OCI-LY3 (cell line): ENCODE measurements around the gene MAP2K1.

Experiments
- EZH2phosphoT487 ChIP-seq: fragments of 200-600 bp; shearing (Covaris generic); IDR thresholded peaks from 2 replicates; pipeline ENCODE4 v1.6.1; 2018; ENCODE audit warnings: antibody characterized with exemption, mixed run types, low read depth
- TF ChIP-seq, protein P1 (sequence below): fragments of 200-600, 300-600 bp; sonication (generic); IDR thresholded peaks from 2 replicates; pipeline ENCODE4 v1.5.1; 2014; ENCODE audit warnings: antibody characterized with exemption, low read length, low read depth

GRCh38 chr15:66404122-66404521 is 17.4 kb downstream of the MAP2K1 start:
- TF ChIP-seq, protein P1, sequence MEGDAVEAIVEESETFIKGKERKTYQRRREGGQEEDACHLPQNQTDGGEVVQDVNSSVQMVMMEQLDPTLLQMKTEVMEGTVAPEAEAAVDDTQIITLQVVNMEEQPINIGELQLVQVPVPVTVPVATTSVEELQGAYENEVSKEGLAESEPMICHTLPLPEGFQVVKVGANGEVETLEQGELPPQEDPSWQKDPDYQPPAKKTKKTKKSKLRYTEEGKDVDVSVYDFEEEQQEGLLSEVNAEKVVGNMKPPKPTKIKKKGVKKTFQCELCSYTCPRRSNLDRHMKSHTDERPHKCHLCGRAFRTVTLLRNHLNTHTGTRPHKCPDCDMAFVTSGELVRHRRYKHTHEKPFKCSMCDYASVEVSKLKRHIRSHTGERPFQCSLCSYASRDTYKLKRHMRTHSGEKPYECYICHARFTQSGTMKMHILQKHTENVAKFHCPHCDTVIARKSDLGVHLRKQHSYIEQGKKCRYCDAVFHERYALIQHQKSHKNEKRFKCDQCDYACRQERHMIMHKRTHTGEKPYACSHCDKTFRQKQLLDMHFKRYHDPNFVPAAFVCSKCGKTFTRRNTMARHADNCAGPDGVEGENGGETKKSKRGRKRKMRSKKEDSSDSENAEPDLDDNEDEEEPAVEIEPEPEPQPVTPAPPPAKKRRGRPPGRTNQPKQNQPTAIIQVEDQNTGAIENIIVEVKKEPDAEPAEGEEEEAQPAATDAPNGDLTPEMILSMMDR, result no peak
- TF ChIP-seq EZH2phosphoT487, result no peak
